HG03066 (cell line): Measurements from ENCODE around the gene POLR3GL.

Source experiments
- ATAC-seq: cut with Tn5 transposase; IDR thresholded peaks from one replicate; pipeline ENCODE4 v1.9.1; 2021; ENCODE audit warnings: low read depth; ENCODE audit not compliant: unreplicated experiment

POLR3GL gene

GRCh38 chr1:145967288-145967687 is 2.8 kb downstream of the POLR3GL start:
- no peak for ATAC-seq

- no peak for ATAC-seq
These were observed 8.1 kb downstream of the POLR3GL start for GRCh38 chr1:145972580-145972979.

GRCh38 chr1:145974721-145975120 is 10.2 kb downstream of the POLR3GL start:
- ATAC-seq: no peak

GRCh38 chr1:145975216-145975615 is 10.7 kb downstream of the POLR3GL start:
- ATAC-seq: no peak

- ATAC-seq: no peak
These were observed 12.5 kb downstream of the POLR3GL start for GRCh38 chr1:145977016-145977415.

GRCh38 chr1:145977486-145978470 is 13.3 kb downstream of the POLR3GL start:
- no peak for ATAC-seq

GRCh38 chr1:145978471-145978853 is 14.0 kb downstream of the POLR3GL start:
- ATAC-seq: no peak

GRCh38 chr1:145978854-145979745 is 14.6 kb downstream of the POLR3GL start:
- ATAC-seq: peak; percentile 91

- no peak for ATAC-seq
These were observed 15.4 kb downstream of the POLR3GL start for GRCh38 chr1:145979746-145980456.

GRCh38 chr1:145980457-145980994 is 16.0 kb downstream of the POLR3GL start:
- no peak for ATAC-seq

- no peak for ATAC-seq
These were observed 17.7 kb downstream of the POLR3GL start for GRCh38 chr1:145982010-145982723.

GRCh38 chr1:145983206-145983675 is 18.8 kb downstream of the POLR3GL start:
- no peak for ATAC-seq

GRCh38 chr1:145983960-145984830 is 19.7 kb downstream of the POLR3GL start:
- ATAC-seq: no peak

GRCh38 chr1:145985129-145985501 is 20.6 kb downstream of the POLR3GL start:
- no peak for ATAC-seq

GRCh38 chr1:145985502-145986439 is 21.3 kb downstream of the POLR3GL start:
- ATAC-seq: no peak

GRCh38 chr1:145986551-145986950 is 22.1 kb downstream of the POLR3GL start:
- ATAC-seq: no peak

GRCh38 chr1:145987926-145988325 is 23.4 kb downstream of the POLR3GL start:
- ATAC-seq: no peak

GRCh38 chr1:145988773-145989172 is 24.3 kb downstream of the POLR3GL start:
- ATAC-seq: no peak
